Endodermal cell (in vitro differentiated cells): ENCODE results near the gene AQR. TPM values are rescaled to one million over a fixed set of nuclear protein-coding genes. Genes with fewer than 3 reads are reported as not detected.
"Not testable (repeated sequence)": the region's sequence is repeated elsewhere in the genome, so short reads cannot be mapped to it uniquely, and the experiment has no call there.

Experiments used
- DNase-seq: peaks from one replicate; pipeline ENCODE4 v3.0.0-alpha.2; 2017
- H3K27ac ChIP-seq: 2 replicates; pipeline ENCODE4 v1.5.1; 2013; ENCODE audit warnings: mild to moderate bottlenecking, low read depth, low read length, moderate library complexity
- H3K27me3 ChIP-seq: 2 replicates; pipeline ENCODE4 v1.6.1; 2013; ENCODE audit warnings: mild to moderate bottlenecking, low read length, moderate library complexity; ENCODE audit not compliant: insufficient read depth, control insufficient read depth, poor library complexity, severe bottlenecking
- H3K36me3 ChIP-seq: 2 replicates; pipeline ENCODE4 v1.7.0; 2013; ENCODE audit warnings: mild to moderate bottlenecking, low read length, moderate library complexity; ENCODE audit not compliant: control insufficient read depth, insufficient read depth
- H3K4me1 ChIP-seq: one replicate; pipeline ENCODE4 v1.7.0; 2013; ENCODE audit warnings: low read length; ENCODE audit not compliant: control insufficient read depth, insufficient read depth
- H3K4me3 ChIP-seq: 2 replicates; pipeline ENCODE4 v1.5.1; 2013; ENCODE audit warnings: mild to moderate bottlenecking, low read length, moderate library complexity
- H3K9ac ChIP-seq: 2 replicates; pipeline ENCODE4 v1.6.1; 2013; ENCODE audit warnings: mild to moderate bottlenecking, low read length, moderate library complexity; ENCODE audit not compliant: poor library complexity, severe bottlenecking; ENCODE audit errors: extremely low read depth
- H3K9me3 ChIP-seq: 2 replicates; pipeline ENCODE4 v1.6.1; 2013; ENCODE audit warnings: mild to moderate bottlenecking, low read length, moderate library complexity; ENCODE audit not compliant: control insufficient read depth
- H3K27ac Mint-ChIP-seq: 2 replicates; pipeline ENCODE4 v1.8.0; 2020; ENCODE audit warnings: mixed read lengths
- H3K27me3 Mint-ChIP-seq: 2 replicates; pipeline ENCODE4 v1.8.0; 2021; ENCODE audit warnings: mild to moderate bottlenecking, mixed read lengths; ENCODE audit not compliant: insufficient read depth
- H3K36me3 Mint-ChIP-seq: 2 replicates; pipeline ENCODE4 v1.8.0; 2020; ENCODE audit warnings: low read depth, mixed read lengths
- H3K4me1 Mint-ChIP-seq: 2 replicates; pipeline ENCODE4 v1.8.0; 2020; ENCODE audit warnings: mixed read lengths
- H3K4me3 Mint-ChIP-seq: 2 replicates; pipeline ENCODE4 v1.8.0; 2020; ENCODE audit warnings: mild to moderate bottlenecking, moderate library complexity, mixed read lengths
- H3K9me3 Mint-ChIP-seq: 2 replicates; pipeline ENCODE4 v1.8.0; 2020; ENCODE audit warnings: mild to moderate bottlenecking, mixed read lengths
- CTCF ChIP-seq: fragments of 200-600 bp; sonication (generic); conservative IDR thresholded peaks from 2 replicates; pipeline ENCODE4 v1.5.0; 2021; ENCODE audit warnings: antibody characterized with exemption, mild to moderate bottlenecking
- WGBS, 2 experiments: methylation state at CpG; one replicate each; pipeline versions ENCODE4 v1.1.5 to v1.1.7; 2013; ENCODE audit warnings: missing lambda C conversion rate in 2 of 2, mixed read lengths in 1 of 2; ENCODE audit not compliant: insufficient coverage in 1 of 2, insufficient read length in 1 of 2; 5-methylcytosine and 5-hydroxymethylcytosine counted together
- total RNA-seq, 2 donors: library from RNA; stranded (reverse); fragmentation: NEBNext Ultra II Directional in 1 of 2; extraction: Animal tissue kit (Norgen Biotek cat#: 25700) in 1 of 2; gene quantifications; 2 replicates in 1 of 2; 3 replicates in 1 of 2; pipeline ENCODE4 v1.2.1, GENCODE V29; 2021

AQR gene
- total RNA-seq, 2 donors from 2014 or later, result 48.8 to 49.6 TPM

GRCh38 chr15:34973512-34973911 lies 4.0 kb upstream of the AQR start:
- Histone ChIP-seq H3K27me3 (no peaks in the 10 kb centered on the region), H3K9ac (no peak overlapping the region), H3K36me3 (peaks cover 12% of the 10 kb centered on the region), H3K4me3 (no peak overlapping the region), H3K9me3 (no peaks in the 10 kb centered on the region), H3K27ac (no peak overlapping the region), H3K4me1 (peaks cover 3% of the 10 kb centered on the region)
- Mint-ChIP-seq H3K27me3 (no peaks in the 10 kb centered on the region), H3K4me1 (peaks cover 23% of the 10 kb centered on the region), H3K27ac (no peak overlapping the region), H3K4me3 (no peak overlapping the region), H3K36me3 (peaks cover 5% of the 10 kb centered on the region), H3K9me3 (no peaks in the 10 kb centered on the region)
- no peak for TF ChIP-seq CTCF
- DNase-seq, result no peak
- 95 to 100% methylated on average over 2 of the region's 2 CpGs for WGBS, 2 experiments

- DNase-seq, H3K27me3 ChIP-seq, H3K27me3 Mint-ChIP-seq, H3K9me3 ChIP-seq, H3K9me3 Mint-ChIP-seq, H3K4me1 ChIP-seq, H3K9ac ChIP-seq, H3K27ac ChIP-seq: not testable (repeated sequence)
- peaks cover 15% of the 10 kb centered on the region for H3K36me3 ChIP-seq
- Mint-ChIP-seq H3K4me3 (peak overlapping the region; percentile 99), H3K4me1 (peaks cover 17% of the 10 kb centered on the region), H3K36me3 (peaks cover 13% of the 10 kb centered on the region), H3K27ac (peak overlapping the region; percentile 99)
- WGBS, 2 experiments, result 76 to 80% methylated on average over 21 of the region's 21 CpGs
- H3K4me3 ChIP-seq, result peak overlapping the region; percentile 97
Measured at GRCh38 chr15:34970098-34970643, 629 bp upstream of the AQR start.

GRCh38 chr15:34964277-34964676 lies 5.3 kb downstream of the AQR start:
- no peak for TF ChIP-seq CTCF
- Histone ChIP-seq H3K9me3 (no peaks in the 10 kb centered on the region), H3K9ac (no peak overlapping the region), H3K27ac (no peak overlapping the region), H3K4me1 (no peaks in the 10 kb centered on the region), H3K4me3 (no peak overlapping the region), H3K27me3 (no peaks in the 10 kb centered on the region), H3K36me3 (peaks cover 57% of the 10 kb centered on the region)
- Mint-ChIP-seq H3K27ac (no peak overlapping the region), H3K36me3 (peaks cover 36% of the 10 kb centered on the region), H3K27me3 (no peaks in the 10 kb centered on the region), H3K9me3 (no peaks in the 10 kb centered on the region), H3K4me3 (no peak overlapping the region), H3K4me1 (peaks cover 21% of the 10 kb centered on the region)
- no peak for DNase-seq
- WGBS, 2 experiments, result 88 to 93% methylated on average over 2 of the region's 2 CpGs

GRCh38 chr15:34953851-34954250 lies 15.7 kb downstream of the AQR start:
- H3K27me3 Mint-ChIP-seq, result no peaks in the 10 kb centered on the region
- H3K27ac Mint-ChIP-seq, result no peak overlapping the region
- H3K4me3 Mint-ChIP-seq, result no peak overlapping the region
- Histone ChIP-seq H3K4me3 (no peak overlapping the region), H3K27me3 (no peaks in the 10 kb centered on the region), H3K9me3 (peaks cover 13% of the 10 kb centered on the region), H3K36me3 (peaks cover 40% of the 10 kb centered on the region), H3K9ac (no peak overlapping the region), H3K4me1 (no peaks in the 10 kb centered on the region), H3K27ac (no peak overlapping the region)
- 95 to 97% methylated on average over 7 to 8 of the region's 8 CpGs for whole genome bisulfite sequencing, 2 experiments
- H3K36me3 Mint-ChIP-seq, result peaks cover 47% of the 10 kb centered on the region
- no peaks in the 10 kb centered on the region for H3K4me1 Mint-ChIP-seq
- peaks cover 5% of the 10 kb centered on the region for H3K9me3 Mint-ChIP-seq
- DNase-seq, result no peak
- no peak for TF ChIP-seq CTCF
